Measurements from ENCODE around the gene B4GALT5. TPM values are rescaled to one million over a fixed set of nuclear protein-coding genes. Genes with fewer than 3 reads are reported as not detected.
A peak's percentile ranks its signal among the peaks of the same experiment; 100 is the strongest.
"Not testable (repeated sequence)": the region's sequence is repeated elsewhere in the genome, so short reads cannot be mapped to it uniquely, and the experiment has no call there.

B4GALT5 gene
- polyA plus RNA-seq, 2 donors, result 17.9 to 28.3 TPM

DNA sequence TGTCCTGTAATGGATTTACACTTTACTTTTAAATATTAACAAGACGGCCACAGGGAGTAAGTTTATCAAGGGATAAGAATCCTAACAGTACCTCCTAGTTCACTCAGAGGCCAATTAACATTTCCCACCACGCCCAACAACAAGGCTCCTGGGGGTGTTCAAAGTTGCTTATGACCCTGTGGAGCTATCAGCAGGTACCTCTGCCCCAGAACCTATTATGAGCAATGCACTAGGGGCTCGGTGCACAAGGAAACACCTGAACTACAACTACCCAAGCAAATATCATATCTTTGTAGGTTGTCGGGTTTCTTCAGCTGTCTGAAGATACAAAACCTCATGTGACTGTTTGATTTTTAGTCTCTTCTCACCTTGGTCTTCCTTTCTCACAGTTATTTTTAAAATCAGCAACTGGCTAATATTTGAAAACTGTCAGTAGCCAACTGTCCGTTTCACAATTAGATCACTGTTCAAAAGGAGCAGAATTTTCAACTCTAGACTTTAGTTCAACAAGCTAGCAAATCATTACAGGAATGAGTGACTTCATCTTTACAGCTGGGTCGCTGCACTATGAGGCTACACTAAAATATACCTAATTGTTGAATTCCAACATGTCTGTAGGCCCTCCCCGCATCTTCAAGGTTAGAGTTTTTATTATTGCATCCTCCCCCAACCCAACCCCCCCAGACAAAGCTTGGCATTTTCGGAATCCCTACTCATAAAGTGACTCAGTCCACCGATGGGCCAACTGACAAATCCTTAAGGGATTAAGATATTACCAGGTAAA, 38.1 kb downstream of the B4GALT5 start:
- H3K27me3 ChIP-seq (ENCODE audit: control insufficient read depth in 1 of 2, insufficient read depth in 2 of 2, low read length in 2 of 2), result no peaks in the 10 kb centered on the region
- peak overlapping the region in 1 of 2 donors; percentile 42 for H3K27ac ChIP-seq (ENCODE audit: low read depth in 2 of 2, low read length in 1 of 2)
- no peaks in the 10 kb centered on the region for H3K9me3 ChIP-seq (ENCODE audit: control insufficient read depth in 2 of 2, insufficient read depth in 1 of 2, low read depth in 1 of 2, low read length in 1 of 2)
- H3K36me3 ChIP-seq (ENCODE audit: control insufficient read depth in 2 of 2, insufficient read depth in 2 of 2, low read length in 1 of 2), result no peaks in the 10 kb centered on the region
- 55 to 64% methylated on average over 9 of the region's 9 CpGs for WGBS, 2 donors
- H3K4me3 ChIP-seq (ENCODE audit: low read depth in 1 of 2, low read length in 2 of 2), result no peak overlapping the region
- H3K4me1 ChIP-seq (ENCODE audit: control insufficient read depth in 2 of 2, insufficient read depth in 2 of 2, low read length in 1 of 2), result peaks cover 7 to 12% of the 10 kb centered on the region in 2 donors

GRCh38 chr20:49674383-49675352, 39.0 kb downstream of the B4GALT5 start:
- Histone ChIP-seq H3K4me1 (ENCODE audit: control insufficient read depth in 2 of 2, insufficient read depth in 2 of 2, low read length in 1 of 2) (peaks cover 7 to 12% of the 10 kb centered on the region in 2 donors), H3K27ac (ENCODE audit: low read depth in 2 of 2, low read length in 1 of 2) (peak overlapping the region; percentile 25 to 74)
- WGBS, 2 donors, result 72 to 75% methylated on average over 10 of the region's 10 CpGs

DNA sequence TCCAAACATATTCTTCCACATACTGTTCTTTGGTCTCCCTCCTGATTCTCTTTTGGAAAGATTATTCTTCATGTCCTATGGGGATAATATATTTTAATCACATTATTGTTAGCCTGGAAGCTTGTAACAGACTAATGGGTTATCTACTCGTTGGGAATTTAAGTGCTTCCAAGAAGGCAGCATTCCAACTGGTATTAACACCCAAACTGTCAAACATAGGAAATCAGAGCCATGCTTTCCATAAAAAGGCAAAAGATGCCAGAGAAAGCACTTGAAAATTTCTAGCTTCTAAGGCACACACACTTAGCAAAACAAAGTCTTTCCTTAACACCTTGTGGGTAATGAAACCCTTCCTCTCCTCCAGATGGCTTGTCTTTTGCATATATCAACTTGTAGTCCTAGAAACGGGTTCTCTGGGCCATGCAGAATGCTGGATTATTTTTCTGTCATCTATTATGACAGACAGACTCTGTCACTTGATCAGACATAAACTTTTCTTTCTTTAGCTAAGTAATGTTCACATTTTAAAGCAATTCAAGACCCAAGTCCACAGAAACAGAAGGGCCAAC, 41.5 kb downstream of the B4GALT5 start:
- Histone ChIP-seq H3K27ac (ENCODE audit: low read depth in 2 of 2, low read length in 1 of 2) (no peak overlapping the region), H3K4me3 (ENCODE audit: low read depth in 1 of 2, low read length in 2 of 2) (no peak overlapping the region), H3K4me1 (ENCODE audit: control insufficient read depth in 2 of 2, insufficient read depth in 2 of 2, low read length in 1 of 2) (peaks cover 9% of the 10 kb centered on the region in 2 donors), H3K36me3 (ENCODE audit: control insufficient read depth in 2 of 2, insufficient read depth in 2 of 2, low read length in 1 of 2) (no peaks in the 10 kb centered on the region), H3K27me3 (ENCODE audit: control insufficient read depth in 1 of 2, insufficient read depth in 2 of 2, low read length in 2 of 2) (no peaks in the 10 kb centered on the region), H3K9me3 (ENCODE audit: control insufficient read depth in 2 of 2, insufficient read depth in 1 of 2, low read depth in 1 of 2, low read length in 1 of 2) (no peaks in the 10 kb centered on the region)
- WGBS, 2 donors, result 35 to 37% methylated on average over 2 of the region's 2 CpGs

More at GRCh38 chr20:49674383-49675352, 39.0 kb downstream of the B4GALT5 start:
- no peak overlapping the region for H3K4me3 ChIP-seq (ENCODE audit: low read depth in 1 of 2, low read length in 2 of 2)
- no peaks in the 10 kb centered on the region for H3K9me3 ChIP-seq (ENCODE audit: control insufficient read depth in 2 of 2, insufficient read depth in 1 of 2, low read depth in 1 of 2, low read length in 1 of 2)
- H3K36me3 ChIP-seq (ENCODE audit: control insufficient read depth in 2 of 2, insufficient read depth in 2 of 2, low read length in 1 of 2), result no peaks in the 10 kb centered on the region
- no peaks in the 10 kb centered on the region for H3K27me3 ChIP-seq (ENCODE audit: control insufficient read depth in 1 of 2, insufficient read depth in 2 of 2, low read length in 2 of 2)

GRCh38 chr20:49671433-49671832, 42.2 kb downstream of the B4GALT5 start:
- WGBS, 2 donors, result 0 to 89% methylated on average over 1 of the region's 1 CpG
- H3K4me1 ChIP-seq (ENCODE audit: control insufficient read depth in 2 of 2, insufficient read depth in 2 of 2, low read length in 1 of 2), result peaks cover 4 to 5% of the 10 kb centered on the region in 2 donors
- no peak overlapping the region for H3K4me3 ChIP-seq (ENCODE audit: low read depth in 1 of 2, low read length in 2 of 2)
- H3K9me3 ChIP-seq (ENCODE audit: control insufficient read depth in 2 of 2, insufficient read depth in 1 of 2, low read depth in 1 of 2, low read length in 1 of 2), result no peaks in the 10 kb centered on the region
- no peak overlapping the region for H3K27ac ChIP-seq (ENCODE audit: low read depth in 2 of 2, low read length in 1 of 2)
- no peaks in the 10 kb centered on the region for H3K36me3 ChIP-seq (ENCODE audit: control insufficient read depth in 2 of 2, insufficient read depth in 2 of 2, low read length in 1 of 2)
- no peaks in the 10 kb centered on the region for H3K27me3 ChIP-seq (ENCODE audit: control insufficient read depth in 1 of 2, insufficient read depth in 2 of 2, low read length in 2 of 2)

GRCh38 chr20:49669601-49670189, 44.0 kb downstream of the B4GALT5 start:
- Histone ChIP-seq H3K4me3 (ENCODE audit: low read depth in 1 of 2, low read length in 2 of 2) (no peak overlapping the region), H3K27me3 (ENCODE audit: control insufficient read depth in 1 of 2, insufficient read depth in 2 of 2, low read length in 2 of 2) (no peaks in the 10 kb centered on the region), H3K4me1 (ENCODE audit: control insufficient read depth in 2 of 2, insufficient read depth in 2 of 2, low read length in 1 of 2) (peaks cover 3 to 5% of the 10 kb centered on the region in 2 donors), H3K9me3 (ENCODE audit: control insufficient read depth in 2 of 2, insufficient read depth in 1 of 2, low read depth in 1 of 2, low read length in 1 of 2) (no peaks in the 10 kb centered on the region), H3K36me3 (ENCODE audit: control insufficient read depth in 2 of 2, insufficient read depth in 2 of 2, low read length in 1 of 2) (no peaks in the 10 kb centered on the region), H3K27ac (ENCODE audit: low read depth in 2 of 2, low read length in 1 of 2) (no peak overlapping the region)
- 58 to 69% methylated on average over 7 of the region's 7 CpGs for WGBS, 2 donors

DNA sequence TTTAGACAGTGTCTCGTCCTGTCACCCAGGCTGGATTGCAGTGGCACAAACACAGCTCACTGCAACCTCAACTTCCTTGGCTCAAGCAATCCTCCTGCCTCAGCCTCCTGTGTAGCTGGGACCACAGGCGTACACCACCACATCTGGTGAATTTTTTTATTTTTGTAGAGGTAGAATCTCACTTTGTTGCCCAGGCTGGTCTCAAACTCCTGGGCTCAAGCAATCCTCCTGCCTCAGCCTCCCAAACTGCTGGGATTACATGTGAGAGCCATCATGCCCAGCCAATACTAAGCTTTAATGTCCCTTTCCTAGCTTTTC, 44.8 kb downstream of the B4GALT5 start:
- not testable (repeated sequence) for H3K4me1 ChIP-seq (ENCODE audit: control insufficient read depth in 2 of 2, insufficient read depth in 2 of 2, low read length in 1 of 2); H3K27ac ChIP-seq (ENCODE audit: low read depth in 2 of 2, low read length in 1 of 2)

GRCh38 chr20:49668181-49668877, 45.3 kb downstream of the B4GALT5 start:
- Histone ChIP-seq H3K27ac (ENCODE audit: low read depth in 2 of 2, low read length in 1 of 2) (no peak overlapping the region), H3K36me3 (ENCODE audit: control insufficient read depth in 2 of 2, insufficient read depth in 2 of 2, low read length in 1 of 2) (no peaks in the 10 kb centered on the region), H3K4me3 (ENCODE audit: low read depth in 1 of 2, low read length in 2 of 2) (no peak overlapping the region), H3K4me1 (ENCODE audit: control insufficient read depth in 2 of 2, insufficient read depth in 2 of 2, low read length in 1 of 2) (peaks cover 3% of the 10 kb centered on the region in 2 donors), H3K9me3 (ENCODE audit: control insufficient read depth in 2 of 2, insufficient read depth in 1 of 2, low read depth in 1 of 2, low read length in 1 of 2) (no peaks in the 10 kb centered on the region), H3K27me3 (ENCODE audit: control insufficient read depth in 1 of 2, insufficient read depth in 2 of 2, low read length in 2 of 2) (no peaks in the 10 kb centered on the region)
- 57 to 71% methylated on average over 12 of the region's 12 CpGs for WGBS, 2 donors

More for the DNA sequence above, 44.8 kb downstream of the B4GALT5 start:
- H3K4me3 ChIP-seq (ENCODE audit: low read depth in 1 of 2, low read length in 2 of 2); H3K36me3 ChIP-seq (ENCODE audit: control insufficient read depth in 2 of 2, insufficient read depth in 2 of 2, low read length in 1 of 2); H3K27me3 ChIP-seq (ENCODE audit: control insufficient read depth in 1 of 2, insufficient read depth in 2 of 2, low read length in 2 of 2); H3K9me3 ChIP-seq (ENCODE audit: control insufficient read depth in 2 of 2, insufficient read depth in 1 of 2, low read depth in 1 of 2, low read length in 1 of 2): not testable (repeated sequence)
- WGBS, 2 donors, result 68 to 78% methylated on average over 2 of the region's 2 CpGs

- Histone ChIP-seq H3K27me3 (ENCODE audit: control insufficient read depth in 1 of 2, insufficient read depth in 2 of 2, low read length in 2 of 2) (no peaks in the 10 kb centered on the region), H3K27ac (ENCODE audit: low read depth in 2 of 2, low read length in 1 of 2) (no peak overlapping the region), H3K4me3 (ENCODE audit: low read depth in 1 of 2, low read length in 2 of 2) (no peak overlapping the region), H3K36me3 (ENCODE audit: control insufficient read depth in 2 of 2, insufficient read depth in 2 of 2, low read length in 1 of 2) (no peaks in the 10 kb centered on the region), H3K4me1 (ENCODE audit: control insufficient read depth in 2 of 2, insufficient read depth in 2 of 2, low read length in 1 of 2) (peaks cover 3 to 5% of the 10 kb centered on the region in 2 donors), H3K9me3 (ENCODE audit: control insufficient read depth in 2 of 2, insufficient read depth in 1 of 2, low read depth in 1 of 2, low read length in 1 of 2) (no peaks in the 10 kb centered on the region)
- WGBS, 2 donors, result 55 to 85% methylated on average over 3 of the region's 3 CpGs
Measured at GRCh38 chr20:49666911-49667310, 46.8 kb downstream of the B4GALT5 start.

DNA sequence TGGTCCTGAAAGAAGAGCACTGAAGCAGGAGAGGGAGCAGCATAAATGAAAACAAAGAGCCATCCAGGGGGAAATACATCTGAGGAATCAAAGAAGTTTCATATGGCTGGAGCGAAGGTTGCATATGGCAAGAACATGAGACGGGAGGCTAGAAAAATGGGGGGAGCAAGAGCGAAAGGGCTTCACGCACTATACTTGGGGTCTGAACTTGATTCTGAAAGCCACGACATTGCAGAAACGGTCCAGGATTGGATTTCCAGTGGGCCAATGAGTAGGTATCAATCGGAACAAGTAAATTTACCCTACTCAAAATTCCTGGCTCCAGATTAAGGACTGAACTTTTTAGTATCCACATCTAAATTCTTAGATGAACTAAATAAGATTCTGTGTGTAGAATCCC, 47.9 kb downstream of the B4GALT5 start:
- H3K4me1 ChIP-seq (ENCODE audit: control insufficient read depth in 2 of 2, insufficient read depth in 2 of 2, low read length in 1 of 2), result peaks cover 3 to 6% of the 10 kb centered on the region in 2 donors
- no peaks in the 10 kb centered on the region for H3K36me3 ChIP-seq (ENCODE audit: control insufficient read depth in 2 of 2, insufficient read depth in 2 of 2, low read length in 1 of 2)
- WGBS, 2 donors, result 94 to 97% methylated on average over 7 of the region's 7 CpGs

More for the DNA sequence above, 47.9 kb downstream of the B4GALT5 start:
- Histone ChIP-seq H3K27me3 (ENCODE audit: control insufficient read depth in 1 of 2, insufficient read depth in 2 of 2, low read length in 2 of 2) (no peaks in the 10 kb centered on the region), H3K4me3 (ENCODE audit: low read depth in 1 of 2, low read length in 2 of 2) (no peak overlapping the region), H3K9me3 (ENCODE audit: control insufficient read depth in 2 of 2, insufficient read depth in 1 of 2, low read depth in 1 of 2, low read length in 1 of 2) (no peaks in the 10 kb centered on the region), H3K27ac (ENCODE audit: low read depth in 2 of 2, low read length in 1 of 2) (no peak overlapping the region)

All from esophagus (tissue), 2 donors.